Right ventricle myocardium inferior (tissue), 1 donor: ENCODE data around the gene BIK. TPM values are rescaled to one million over a fixed set of nuclear protein-coding genes. Genes with fewer than 3 reads are reported as not detected.
"Not testable (repeated sequence)": the region's sequence is repeated elsewhere in the genome, so short reads cannot be mapped to it uniquely, and the experiment has no call there.

Source experiments
- ATAC-seq: fragments of 200-7000 bp; cut with Tn5 transposase; one replicate; pipeline ENCODE4 v1.9.1; 2020; ENCODE audit warnings: mild to moderate bottlenecking, moderate library complexity
- DNase-seq: peaks from one replicate; pipeline ENCODE4 v3.0.0; 2021; ENCODE audit errors: missing footprints
- intact Hi-C: fragments of 100-400 bp; cut with DNase I; formaldehyde crosslinking; loops from one replicate; pipeline ENCODE4 v1.11.0; 2022
- total RNA-seq: library from RNA; stranded (reverse); fragmentation: NEBNext Ultra II Directional; extraction: Animal tissue kit (Norgen Biotek cat#: 25700); gene quantifications from one replicate; pipeline ENCODE4 v1.2.1, GENCODE V29; 2021
- donor health status: DM: no; HTN: yes; CAD: no; lungs with severe emphysema.

The BIK gene
- total RNA-seq, 1 donor from 2014 or later: 0.43 TPM

GRCh38 chr22:43129426-43130425 lies 19.2 kb downstream of the BIK start:
- intact Hi-C loops: loop anchor here (10.0 kb wide), 1 partner anchor 265 kb away; no protein-coding TSS in a partner anchor
- ATAC-seq: no peak
- no peak for DNase-seq

- ATAC-seq (peak; percentile 68), DNase-seq (peak; percentile 84)
- intact Hi-C loops: loop anchor here (10.0 kb wide), 1 partner anchor 267 kb away; no protein-coding TSS in a partner anchor
Observed at GRCh38 chr22:43131773-43132501, 21.4 kb downstream of the BIK start.

- intact Hi-C loops: loop anchor here (10.0 kb wide), 1 partner anchor 269 kb away; no protein-coding TSS in a partner anchor
- ATAC-seq (no peak), DNase-seq (peak; percentile 1)
Observed at GRCh38 chr22:43133401-43133800, 22.9 kb downstream of the BIK start.

- ATAC-seq (no peak), DNase-seq (peak; percentile 22)
- intact Hi-C loops: loop anchor here (10.0 kb wide), 1 partner anchor 270 kb away; no protein-coding TSS in a partner anchor
Observed at GRCh38 chr22:43134553-43134952, 24.0 kb downstream of the BIK start.

- intact Hi-C loops: loop anchor here (10.0 kb wide), 1 partner anchor 271 kb away; no protein-coding TSS in a partner anchor
Observed at GRCh38 chr22:43135565-43135964, 25.0 kb downstream of the BIK start.

GRCh38 chr22:43136255-43136654 lies 25.7 kb downstream of the BIK start:
- DNase-seq (peak; percentile 72), ATAC-seq (peak; percentile 36)
- intact Hi-C loops: loop anchor here (10.0 kb wide), 1 partner anchor 271 kb away; no protein-coding TSS in a partner anchor

More at GRCh38 chr22:43135565-43135964, 25.0 kb downstream of the BIK start:
- ATAC-seq (no peak), DNase-seq (peak; percentile 4)

- intact Hi-C loops: loop anchor here (10.0 kb wide), 1 partner anchor 272 kb away; no protein-coding TSS in a partner anchor
- DNase-seq (peak; percentile 58), ATAC-seq (peak; percentile 60)
Observed at GRCh38 chr22:43136801-43137200, 26.3 kb downstream of the BIK start.

- intact Hi-C loops: no loop called here
- DNase-seq (peak; percentile 94), ATAC-seq (peak; percentile 91)
Observed at GRCh38 chr22:43142880-43143562, 32.5 kb downstream of the BIK start, which contains the start of gene MCAT. Gene MCAT, minus strand, starts transcription at chr22:43143398. Its CDS starts 50 bp downstream, at chr22:43143348.

GRCh38 chr22:43144949-43145348 lies 34.4 kb downstream of the BIK start:
- ATAC-seq (no peak), DNase-seq (no peak)
- intact Hi-C loops: no loop called here

GRCh38 chr22:43145371-43145770 lies 34.8 kb downstream of the BIK start:
- DNase-seq, intact Hi-C loops, ATAC-seq: not testable (repeated sequence)

GRCh38 chr22:43146332-43146731 lies 35.8 kb downstream of the BIK start:
- ATAC-seq, intact Hi-C loops: not testable (repeated sequence)
- peak; percentile 85 for DNase-seq

- ATAC-seq (no peak), DNase-seq (no peak)
- intact Hi-C loops: no loop called here
Observed at GRCh38 chr22:43147821-43148220, 37.3 kb downstream of the BIK start.

GRCh38 chr22:43148581-43148980 lies 38.0 kb downstream of the BIK start:
- intact Hi-C loops: no loop called here
- ATAC-seq (no peak), DNase-seq (no peak)

- intact Hi-C loops: no loop called here
- DNase-seq (no peak), ATAC-seq (no peak)
Observed at GRCh38 chr22:43150731-43151206, 40.2 kb downstream of the BIK start.

GRCh38 chr22:43151251-43152002 lies 40.9 kb downstream of the BIK start, which contains the start of gene TSPO:
Gene TSPO, plus strand, starts transcription at chr22:43151559. Its CDS starts 7,680 bp downstream, at chr22:43159239.
- intact Hi-C loops: no loop called here
- ATAC-seq (peak; percentile 87), DNase-seq (peak; percentile 91)

GRCh38 chr22:43152003-43152356 lies 41.4 kb downstream of the BIK start:
- peak; percentile 10 for ATAC-seq
- intact Hi-C loops: no loop called here

GRCh38 chr22:43152357-43153071 lies 42.0 kb downstream of the BIK start:
- ATAC-seq (peak; percentile 79), DNase-seq (peak; percentile 90)
- intact Hi-C loops: no loop called here

More at GRCh38 chr22:43152003-43152356, 41.4 kb downstream of the BIK start:
- no peak for DNase-seq
